Transverse colon (tissue), 4 donors: ENCODE results near the gene WDR47.

ENCODE experiments used
- CTCF ChIP-seq, 5 experiments: fragments of 200-600 bp in 3 of 5; fragments of 450-650 bp in 2 of 5; sonication (generic) in 3 of 5; IDR thresholded peaks; 1 replicate in 2 of 5; 2 replicates in 3 of 5; pipeline ENCODE4 v1.5.1; 2016 to 2017; ENCODE audit warnings: antibody characterized with exemption in 5 of 5, inconsistent platforms in 3 of 5, mild to moderate bottlenecking in 2 of 5, moderate library complexity in 1 of 5
- EP300 ChIP-seq: sonication (generic); formaldehyde crosslinking; IDR thresholded peaks from one replicate; pipeline ENCODE4 v1.6.1; 2017; ENCODE audit warnings: antibody characterized with exemption, low read depth
- POLR2A ChIP-seq: fragments of 450-650 bp; IDR thresholded peaks from one replicate; pipeline ENCODE4 v1.6.1; 2016; ENCODE audit warnings: antibody characterized with exemption, mild to moderate bottlenecking, moderate library complexity
- POLR2AphosphoS5 ChIP-seq, 3 donors: sonication (generic); formaldehyde crosslinking; IDR thresholded peaks; one replicate each; pipeline ENCODE4 v1.6.1; 2016; ENCODE audit warnings: antibody characterized with exemption in 3 of 3

- TF ChIP-seq CTCF (IDR thresholded peaks at IDR 0.05): no peak
- no peak for TF ChIP-seq EP300
- TF ChIP-seq POLR2AphosphoS5 (IDR thresholded peaks at IDR 0.05): no peak
- TF ChIP-seq POLR2A: no peak
Measured at GRCh38 chr1:109056064-109056463, 14.2 kb upstream of the WDR47 start.
